Glomerular endothelial cell (primary cell): ENCODE results near the gene MNT. TPM values are rescaled to one million over a fixed set of nuclear protein-coding genes. Genes with fewer than 3 reads are reported as not detected.

ENCODE experiments used
- DNase-seq: peaks from one replicate; pipeline ENCODE4 v3.0.0-alpha.2; 2011; ENCODE audit warnings: low read depth, low spot score; ENCODE audit errors: extremely low read depth
- total RNA-seq: library from RNA; depleted of rRNA; stranded (reverse); fragments of >200 nt; gene quantifications from 2 replicates; pipeline ENCODE4 v1.2.3, GENCODE V29; 2015

The MNT gene
- total RNA-seq, 1 donor from 2014 or later = 15.1 TPM

- no peak for DNase-seq
These were observed 36.1 kb downstream of the MNT start for GRCh38 chr17:2364763-2365116.

DNA sequence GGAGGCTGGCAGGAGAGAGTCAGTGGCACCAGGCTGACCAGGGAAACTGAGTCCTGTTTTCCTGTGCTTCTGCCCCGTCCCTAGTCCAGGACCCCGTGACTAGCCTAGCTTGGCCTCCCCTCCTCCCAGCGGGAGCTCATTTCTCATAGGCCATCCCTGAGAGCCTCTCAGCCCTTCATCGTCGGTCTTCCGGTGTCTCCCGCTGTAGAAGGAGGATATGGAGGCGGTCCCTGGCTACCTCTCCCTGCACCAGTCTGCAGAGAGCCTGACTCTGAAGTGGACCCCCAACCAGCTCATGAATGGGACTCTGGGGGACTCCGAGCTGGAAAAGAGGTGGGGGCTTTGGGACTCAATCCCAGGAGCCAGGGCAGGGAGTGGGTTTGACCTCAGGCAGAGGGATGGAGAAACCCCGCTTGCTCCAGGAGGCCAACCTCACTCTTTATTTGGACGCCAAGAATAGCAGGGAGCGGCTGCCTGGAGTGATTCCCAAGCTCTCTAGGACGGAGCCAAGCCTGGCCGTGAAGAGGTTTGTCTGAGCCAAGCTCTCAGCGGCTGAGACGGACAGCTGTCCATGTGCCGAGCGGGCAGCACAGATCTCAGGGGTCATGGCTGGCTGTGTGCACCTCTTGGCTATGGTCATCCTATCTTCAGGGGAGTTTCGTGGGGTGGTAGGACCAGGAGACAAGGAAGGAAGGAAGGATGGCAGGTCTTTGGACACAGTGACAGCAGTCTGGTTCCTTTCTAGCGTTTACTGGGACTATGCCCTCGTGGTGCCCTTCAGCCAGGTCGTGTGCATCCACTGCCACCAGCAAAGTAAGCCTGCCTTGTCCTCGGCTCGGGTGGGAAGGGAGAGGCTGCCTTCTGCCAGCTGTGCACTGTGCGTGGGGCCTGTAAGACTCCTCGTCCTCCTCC lies 36.8 kb downstream of the MNT start:
- no peak for DNase-seq

DNA sequence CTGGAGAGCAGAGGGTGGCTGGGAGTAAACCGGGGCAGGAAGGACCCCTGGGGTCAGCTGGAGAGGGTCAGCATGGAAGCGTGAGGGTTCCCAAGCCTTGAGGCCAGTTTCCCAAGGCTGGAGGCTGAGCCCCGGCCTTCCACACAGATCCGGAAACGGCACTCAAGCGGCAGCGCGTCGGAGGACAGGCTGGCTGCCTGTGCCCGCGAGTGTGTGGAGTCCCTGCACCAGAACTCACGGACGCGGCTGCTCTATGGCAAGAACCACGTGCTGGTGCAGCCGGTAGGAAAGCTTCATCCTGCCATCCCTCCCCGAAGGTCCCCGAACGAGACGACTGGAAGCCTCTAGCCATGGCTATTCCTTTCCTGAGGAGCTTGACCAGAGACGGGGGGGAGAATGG lies 37.5 kb downstream of the MNT start:
- DNase-seq = no peak

DNA sequence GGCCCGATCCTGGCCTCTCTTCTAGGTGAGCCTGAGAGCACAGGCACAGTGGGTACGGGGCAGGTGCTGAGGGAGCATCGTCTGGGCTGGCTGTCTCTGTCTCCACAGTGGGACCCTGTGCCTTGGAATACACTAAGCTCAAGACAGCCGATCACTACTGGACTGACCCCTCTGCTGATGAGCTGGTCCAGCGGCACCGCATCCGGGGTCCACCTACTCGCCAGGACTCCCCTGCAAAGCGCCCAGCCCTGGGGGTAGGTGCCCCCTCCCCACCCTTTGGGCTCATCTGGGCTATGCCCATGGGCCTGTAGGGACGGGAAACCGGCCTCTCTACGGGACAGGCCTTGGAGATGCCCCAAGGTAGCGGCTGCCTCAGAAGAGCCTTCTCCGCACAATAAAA lies 38.0 kb downstream of the MNT start:
- no peak for DNase-seq

- DNase-seq = no peak
These were observed 38.4 kb downstream of the MNT start for GRCh38 chr17:2362416-2362815.

DNA sequence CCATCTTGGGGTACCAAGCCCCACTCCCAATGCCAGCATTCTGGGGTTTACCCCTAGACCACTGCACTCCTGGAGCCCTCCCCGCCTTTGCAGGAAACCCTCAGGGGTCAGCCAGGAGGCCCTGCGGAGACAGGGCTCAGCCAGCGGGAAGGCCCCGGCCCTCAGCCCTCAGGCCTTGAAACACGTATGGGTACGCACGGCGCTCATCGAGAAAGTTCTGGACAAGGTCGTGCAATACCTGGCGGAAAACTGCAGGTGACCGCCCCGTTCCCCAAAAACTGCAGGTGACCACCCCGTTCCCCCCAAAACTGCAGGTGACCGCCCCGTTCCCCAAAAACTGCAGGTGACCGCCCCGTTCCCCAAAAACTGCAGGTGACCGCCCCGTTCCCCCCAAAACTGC lies 38.8 kb downstream of the MNT start:
- no peak for DNase-seq

GRCh38 chr17:2361010-2361760 lies 39.7 kb downstream of the MNT start:
- DNase-seq = no peak

- no peak for DNase-seq
These were observed 42.9 kb downstream of the MNT start for GRCh38 chr17:2357931-2358434.

DNA sequence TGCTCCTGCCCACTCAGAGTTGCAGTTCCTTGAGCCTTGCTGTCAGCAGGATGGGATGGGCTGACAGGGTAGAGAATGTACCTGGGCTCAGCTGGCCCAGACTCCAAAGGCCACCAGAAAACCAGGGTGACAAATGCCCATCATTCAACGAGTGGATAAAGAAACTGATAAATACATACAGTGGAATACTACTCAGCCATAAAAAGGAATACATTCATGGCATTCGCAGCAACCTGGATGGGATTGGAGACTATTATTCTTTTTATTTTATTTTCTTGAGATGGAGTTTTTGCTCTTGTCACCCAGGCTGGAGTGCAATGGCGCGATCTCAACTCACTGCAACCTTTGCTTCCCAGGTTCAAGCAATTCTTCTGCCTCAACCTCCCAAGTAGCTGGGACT lies 43.6 kb downstream of the MNT start:
- no peak for DNase-seq

DNA sequence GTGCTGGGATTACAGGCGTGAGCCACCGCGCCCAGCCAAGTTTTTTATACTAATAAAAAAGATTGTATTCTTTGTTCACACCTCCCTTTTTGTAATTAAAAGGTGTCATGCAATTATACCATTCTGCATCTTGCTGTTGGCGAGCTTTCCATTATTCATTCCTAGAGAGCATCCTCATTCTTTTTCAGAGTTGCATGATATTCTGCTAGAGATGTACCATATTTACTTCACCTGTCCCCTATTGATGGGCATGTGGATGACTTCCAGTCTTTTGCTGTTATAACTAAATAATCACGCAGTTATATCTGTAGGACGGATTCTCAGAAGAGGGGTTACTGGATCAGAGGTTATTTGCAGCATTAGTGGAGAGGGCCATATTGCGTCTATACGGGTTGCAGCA lies 46.5 kb downstream of the MNT start:
- no peak for DNase-seq

- DNase-seq = no peak
These were observed 49.6 kb downstream of the MNT start for GRCh38 chr17:2351269-2351668.

GRCh38 chr17:2347805-2348685 lies 52.8 kb downstream of the MNT start:
- no peak for DNase-seq

DNA sequence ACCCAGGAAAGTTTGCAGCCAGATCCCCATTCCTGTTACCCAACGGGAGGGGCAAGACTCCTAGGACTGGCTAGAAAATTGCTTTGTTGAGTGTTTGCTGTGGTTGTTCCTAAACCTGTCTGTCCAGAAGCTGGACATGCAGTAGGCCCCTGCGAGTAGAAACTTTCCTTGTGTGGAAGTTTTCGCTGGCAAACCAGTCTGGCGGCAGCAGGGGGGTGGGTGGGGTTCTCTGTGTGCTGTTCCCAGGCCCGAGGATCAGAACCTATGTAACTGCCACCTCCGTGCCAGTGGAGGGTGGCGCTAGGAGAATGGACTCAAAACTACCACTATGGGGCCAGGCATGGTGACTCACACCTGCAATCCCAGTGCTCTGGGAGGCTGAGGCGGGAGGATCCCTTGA lies 54.4 kb downstream of the MNT start:
- DNase-seq = no peak

DNA sequence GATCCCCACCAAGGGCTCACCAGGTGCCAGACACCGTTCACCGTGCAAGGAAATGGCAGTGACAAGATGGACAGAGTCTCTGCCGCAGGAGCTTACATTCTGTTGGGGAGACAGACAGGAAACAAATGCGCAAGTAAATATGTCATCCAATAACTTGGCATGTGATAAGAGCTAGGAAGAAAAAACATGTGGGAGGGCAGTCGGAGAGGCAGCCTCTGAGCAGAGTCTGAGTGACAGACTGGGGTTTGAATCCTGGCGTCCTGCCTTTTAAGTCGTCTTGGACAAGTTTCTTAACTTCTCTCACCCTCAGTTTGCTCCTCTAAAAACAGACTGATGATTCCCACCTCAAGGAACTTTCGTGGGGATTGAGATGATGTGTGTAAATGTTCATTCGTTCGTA lies 56.3 kb downstream of the MNT start:
- no peak for DNase-seq

GRCh38 chr17:2343421-2343820 lies 57.4 kb downstream of the MNT start:
- no peak for DNase-seq

- DNase-seq = no peak
These were observed 62.6 kb downstream of the MNT start for GRCh38 chr17:2338315-2338657.

- no peak for DNase-seq
These were observed 63.1 kb downstream of the MNT start for GRCh38 chr17:2337544-2338314.

DNA sequence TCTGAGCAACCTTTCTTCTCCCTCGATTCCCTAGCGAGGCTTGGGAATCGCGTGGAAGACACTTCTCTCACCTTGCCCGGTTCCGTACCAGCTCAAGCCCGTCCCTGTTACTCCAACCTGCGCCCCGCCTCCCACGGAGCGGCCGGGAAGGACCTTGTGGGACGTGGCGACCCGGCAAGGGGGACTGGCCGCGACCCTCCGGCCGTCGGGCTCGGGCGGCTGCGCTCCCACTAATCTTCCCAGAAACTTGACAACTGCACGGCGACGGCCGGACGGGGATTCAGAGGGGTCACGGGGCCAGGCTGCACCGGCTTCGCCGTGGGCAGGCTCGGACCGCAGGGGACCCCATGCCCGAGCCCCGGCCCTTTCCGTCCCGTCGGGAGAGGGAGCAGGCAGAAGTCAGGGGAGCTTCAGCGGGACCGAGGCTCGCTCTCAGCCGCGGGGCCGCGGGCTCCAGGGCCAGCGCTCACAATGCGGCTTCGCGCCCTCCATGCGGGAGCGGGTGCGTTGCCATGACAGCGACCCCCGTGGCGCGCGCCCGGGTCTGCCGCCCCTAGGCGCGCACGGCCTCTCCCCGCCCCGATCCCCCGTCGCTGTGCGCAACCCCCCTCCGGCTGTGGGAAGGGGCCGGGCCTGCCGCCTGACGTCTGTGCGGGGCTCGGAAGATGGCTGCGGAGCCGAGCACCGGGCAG lies 63.9 kb downstream of the MNT start, which contains the start of gene SGSM2:
Gene SGSM2 (plus strand): TSS at position 650 of the 692 bp plus-strand sequence. CDS start 188 bp downstream, outside the sequence.
- no peak for DNase-seq

DNA sequence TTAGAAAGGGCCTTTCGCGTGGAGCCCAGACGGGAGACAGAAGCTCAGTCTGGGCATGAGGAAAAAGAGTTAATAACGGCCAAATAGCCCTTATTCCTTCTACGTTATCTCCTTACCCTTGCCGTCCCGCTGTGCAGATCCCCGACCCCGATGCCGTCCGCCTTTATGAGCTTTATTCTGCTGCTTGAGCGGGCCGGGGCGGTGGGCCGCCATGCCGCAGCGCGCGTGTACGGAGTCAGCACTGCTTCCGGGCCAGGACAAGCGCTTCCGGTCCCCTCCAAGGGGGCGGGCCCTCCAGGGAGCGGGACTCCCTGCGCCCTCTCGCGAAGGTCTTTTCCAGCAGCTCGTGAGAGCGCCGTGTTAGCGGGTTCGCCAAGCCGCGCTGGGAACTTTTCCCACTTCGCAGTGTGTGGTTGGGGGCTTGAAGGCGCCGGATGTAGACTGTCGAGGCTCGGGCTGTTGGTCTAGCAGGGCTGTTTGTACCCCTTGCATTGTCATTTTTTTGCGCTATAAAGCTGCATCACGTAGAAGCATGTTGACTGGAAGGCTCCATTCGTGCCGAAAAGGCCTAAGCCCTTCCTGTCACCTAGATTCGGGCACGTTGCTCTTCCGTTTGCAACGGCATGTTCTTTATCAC lies 64.5 kb downstream of the MNT start, which contains the start of gene TSR1:
Gene TSR1 (minus strand): TSS at position 243 of the 637 bp plus-strand sequence. CDS start 30 bp downstream, at position 213.
- DNase-seq = no peak
